ENCODE measurements around the gene PDK3.

GRCh38 chrX:24468245-24468644 is 3.2 kb downstream of the PDK3 start:
- TF ChIP-seq CTCF (IDR thresholded peaks at IDR 0.05) (no peak), POLR2A (IDR thresholded peaks at IDR 0.05) (no peak)
